Prostate gland (tissue), 2 donors: Measurements from ENCODE around the gene RALGPS1.

ENCODE experiments used
- CTCF ChIP-seq, 4 experiments: fragments of 200-600 bp in 2 of 4; fragments of 450-650 bp in 2 of 4; sonication (generic) in 2 of 4; IDR thresholded peaks; 1 replicate in 3 of 4; 2 replicates in 1 of 4; pipeline ENCODE4 v1.5.1; 2016 to 2019; ENCODE audit warnings: antibody characterized with exemption in 4 of 4, mild to moderate bottlenecking in 2 of 4, moderate library complexity in 2 of 4
- POLR2A ChIP-seq: fragments of 450-650 bp; IDR thresholded peaks from one replicate; pipeline ENCODE4 v1.6.1; 2016; ENCODE audit warnings: antibody characterized with exemption, mild to moderate bottlenecking

GRCh38 chr9:127223810-127224177, 309.2 kb downstream of the RALGPS1 start:
- TF ChIP-seq CTCF (IDR thresholded peaks at IDR 0.05) (no peak), POLR2A (no peak)
